ENCODE measurements around the gene SPPL3.

DNA sequence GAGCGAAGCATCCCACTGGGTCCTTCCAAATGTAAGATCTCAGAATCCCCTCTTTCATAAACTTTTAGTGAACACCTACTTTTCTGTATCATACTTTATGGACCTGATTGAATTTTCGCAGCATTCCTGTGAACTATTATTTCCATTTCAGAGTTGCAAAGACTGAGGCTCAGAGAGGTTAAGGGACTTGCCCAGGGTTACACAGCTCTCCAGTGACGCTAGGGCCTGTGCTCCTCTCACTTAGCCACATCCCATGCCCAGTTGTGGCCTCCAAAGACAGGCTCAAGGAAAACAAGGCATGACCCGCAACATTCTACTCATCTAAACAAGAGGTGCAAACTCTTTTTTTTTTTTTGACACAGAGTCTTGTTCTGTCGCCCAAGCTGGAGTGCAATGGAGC, 25.9 kb upstream of the SPPL3 start:
- TF ChIP-seq SIN3A (IDR thresholded peaks at IDR 0.05; ENCODE audit: borderline replicate concordance, insufficient read depth, low read length) (no peak), POLR2AphosphoS5 (IDR thresholded peaks at IDR 0.05; ENCODE audit: low read depth, low read length) (no peak), TAF1 (IDR thresholded peaks at IDR 0.05; ENCODE audit: borderline replicate concordance, insufficient read depth, low read length) (no peak), FOXP2 (optimal IDR thresholded peaks at IDR 0.05; ENCODE audit: borderline replicate concordance, extremely low read depth, extremely low read length, insufficient read depth) (no peak)

Data from PFSK-1 (cell line).